ENCODE results near the gene RHEBL1.

Gene RHEBL1

DNA sequence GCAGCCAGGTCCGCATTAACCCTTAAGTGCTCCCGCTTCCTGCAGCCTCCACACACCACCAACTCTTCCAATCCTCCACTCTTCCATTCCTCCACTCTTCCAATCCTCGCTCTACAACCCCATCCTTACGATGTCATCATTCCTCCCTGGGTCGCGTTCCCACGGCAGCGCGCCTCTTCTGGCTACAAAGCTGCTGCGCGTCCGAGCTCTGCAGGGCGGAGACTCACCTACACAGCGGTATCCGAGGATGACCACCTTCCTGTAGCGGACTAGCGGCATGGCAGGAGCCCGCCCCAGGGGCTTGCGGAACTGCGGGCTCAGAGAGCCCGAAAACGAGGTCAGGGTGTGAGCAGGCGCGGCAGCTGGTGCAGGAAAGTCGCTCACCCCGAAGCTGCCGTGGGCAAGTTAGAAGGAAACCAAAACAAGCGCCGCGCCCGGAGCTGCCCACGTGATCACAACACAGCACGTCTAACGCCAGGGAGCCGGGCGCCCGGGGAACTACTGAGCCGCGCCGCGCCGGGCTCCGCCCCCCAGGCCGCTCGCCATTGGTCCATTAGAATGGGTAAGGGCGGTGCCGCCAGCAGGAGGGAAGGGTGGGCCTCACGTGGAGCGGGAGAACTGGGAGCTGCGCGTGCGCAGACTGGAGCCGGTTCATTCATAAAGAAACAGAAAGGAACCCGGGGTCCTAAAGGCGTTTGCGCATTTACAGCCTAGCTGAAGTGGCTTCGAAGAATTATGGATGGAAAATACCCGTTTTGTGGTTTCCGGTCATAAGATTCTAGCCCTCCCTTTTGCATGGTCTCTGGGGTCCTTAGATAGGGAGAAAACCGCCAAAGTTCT is at the start of gene RHEBL1:
TSS of gene RHEBL1 (minus strand) at position 473 of the 840 bp plus-strand sequence. CDS start at position 279, 194 bp downstream.
- in situ Hi-C loops (cut with MboI; ENCODE audit: low sequenced_read_pairs): loop anchor here (25.0 kb wide), 1 partner anchor 168 kb away; no protein-coding TSS in a partner anchor

DNA sequence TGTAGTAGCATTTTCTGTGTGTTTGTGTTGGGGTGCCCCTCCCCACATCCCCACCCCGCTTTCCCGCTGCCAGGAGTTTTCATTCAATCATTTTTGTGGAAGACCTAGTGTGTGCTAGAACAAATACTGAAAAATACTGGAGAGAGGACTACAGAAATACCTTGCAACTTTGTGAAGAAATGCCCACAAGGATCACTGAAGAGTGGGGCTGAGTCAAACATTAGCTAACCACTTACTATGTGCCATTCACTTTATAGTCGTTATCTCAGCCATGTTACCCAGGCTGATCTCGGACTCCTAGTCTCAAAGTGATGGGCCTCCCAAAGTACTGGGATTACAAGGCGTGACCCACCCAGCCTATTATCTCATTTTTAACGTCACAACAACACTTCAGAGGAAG is 41.4 kb upstream of the RHEBL1 start:
- in situ Hi-C loops (cut with MboI; ENCODE audit: low sequenced_read_pairs): no loop called here

- in situ Hi-C loops (cut with MboI; ENCODE audit: low sequenced_read_pairs): no loop called here
These were observed 40.8 kb upstream of the RHEBL1 start, which contains the start of gene LMBR1L for GRCh38 chr12:49110464-49111155. LMBR1L (minus strand) TSS chr12:49110847; CDS start chr12:49110555, 292 bp downstream.

- in situ Hi-C loops (cut with MboI; ENCODE audit: low sequenced_read_pairs): no loop called here
These were observed 40.1 kb upstream of the RHEBL1 start for GRCh38 chr12:49109641-49110463.

DNA sequence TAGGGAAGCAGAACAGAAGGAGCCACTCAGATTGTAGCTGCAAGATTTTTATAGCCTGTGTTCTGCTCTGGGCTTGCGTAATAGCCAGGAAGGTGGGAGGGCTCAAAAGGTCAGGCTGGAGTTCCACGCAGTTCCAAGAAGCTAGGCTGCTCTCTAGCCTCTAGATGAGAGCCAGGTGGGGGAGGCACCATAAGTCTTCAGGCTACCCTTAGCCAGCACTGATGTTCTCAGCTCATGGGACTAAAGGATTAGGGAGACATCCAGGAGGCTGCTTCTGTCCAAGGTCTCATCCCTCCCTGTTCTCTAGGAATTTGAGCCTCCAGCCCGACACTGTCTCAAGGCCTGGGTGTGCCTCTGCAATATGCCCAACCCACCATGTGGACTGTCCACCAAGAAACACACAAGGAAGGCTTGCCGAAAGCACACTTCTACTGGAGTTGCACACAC is 39.2 kb upstream of the RHEBL1 start:
- in situ Hi-C loops (cut with MboI; ENCODE audit: low sequenced_read_pairs): no loop called here

- in situ Hi-C loops (cut with MboI; ENCODE audit: low sequenced_read_pairs): no loop called here
These were observed 35.8 kb upstream of the RHEBL1 start for GRCh38 chr12:49105504-49106084.

- in situ Hi-C loops (cut with MboI; ENCODE audit: low sequenced_read_pairs): no loop called here
These were observed 35.0 kb upstream of the RHEBL1 start for GRCh38 chr12:49104822-49105221.

GRCh38 chr12:49100380-49100779 is 30.6 kb upstream of the RHEBL1 start:
- in situ Hi-C loops (cut with MboI; ENCODE audit: low sequenced_read_pairs): no loop called here

- in situ Hi-C loops (cut with MboI; ENCODE audit: low sequenced_read_pairs): no loop called here
These were observed 28.9 kb upstream of the RHEBL1 start for GRCh38 chr12:49098703-49099102.

- in situ Hi-C loops (cut with MboI; ENCODE audit: low sequenced_read_pairs): no loop called here
These were observed 28.3 kb upstream of the RHEBL1 start for GRCh38 chr12:49098035-49098451.

- in situ Hi-C loops (cut with MboI; ENCODE audit: low sequenced_read_pairs): no loop called here
These were observed 27.6 kb upstream of the RHEBL1 start for GRCh38 chr12:49097381-49097780.

DNA sequence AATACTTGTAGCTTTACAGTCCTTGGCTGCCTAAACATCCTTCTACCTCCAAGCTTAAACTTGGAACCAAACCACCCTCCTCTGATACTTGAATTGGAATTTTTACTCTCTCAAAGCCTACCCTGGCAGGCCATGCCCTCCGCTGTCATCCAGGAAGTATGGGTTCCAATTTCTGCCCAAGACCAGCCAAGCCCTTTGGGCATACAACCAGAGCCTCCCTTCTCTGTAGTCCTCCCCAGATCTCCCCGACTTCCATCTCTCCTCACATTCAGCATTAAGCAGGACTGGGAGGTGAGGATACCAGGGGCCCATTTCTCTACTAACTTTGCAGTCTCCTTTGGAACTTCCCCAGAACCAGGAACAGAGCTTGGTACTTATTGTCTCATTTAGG is 25.2 kb upstream of the RHEBL1 start:
- in situ Hi-C loops (cut with MboI; ENCODE audit: low sequenced_read_pairs): no loop called here

GRCh38 chr12:49094160-49094974 is 24.6 kb upstream of the RHEBL1 start, which contains the start of gene DHH:
DHH (minus strand) TSS chr12:49094801; CDS start chr12:49094512, 289 bp downstream.
- in situ Hi-C loops (cut with MboI; ENCODE audit: low sequenced_read_pairs): no loop called here

- in situ Hi-C loops (cut with MboI; ENCODE audit: low sequenced_read_pairs): no loop called here
These were observed 24.0 kb upstream of the RHEBL1 start for GRCh38 chr12:49093792-49094159.

GRCh38 chr12:49092816-49093406 is 23.1 kb upstream of the RHEBL1 start:
- in situ Hi-C loops (cut with MboI; ENCODE audit: low sequenced_read_pairs): no loop called here

GRCh38 chr12:49092086-49092815 is 22.5 kb upstream of the RHEBL1 start:
- in situ Hi-C loops (cut with MboI; ENCODE audit: low sequenced_read_pairs): no loop called here

DNA sequence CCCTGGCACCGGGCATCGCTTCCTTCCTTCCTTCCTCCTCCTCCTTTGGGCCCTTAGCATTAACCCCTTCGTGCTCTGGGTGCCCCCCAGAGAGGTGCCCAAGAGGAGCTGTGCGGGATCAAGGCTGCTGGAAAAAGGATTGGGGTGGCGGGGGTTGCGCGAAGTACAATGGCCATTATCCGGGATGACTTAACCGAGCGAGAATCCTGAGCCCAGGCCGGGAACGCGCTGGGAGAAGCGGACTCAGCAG is 22.0 kb upstream of the RHEBL1 start:
- in situ Hi-C loops (cut with MboI; ENCODE audit: low sequenced_read_pairs): no loop called here

GRCh38 chr12:49091056-49091835 is 21.5 kb upstream of the RHEBL1 start:
- in situ Hi-C loops (cut with MboI; ENCODE audit: low sequenced_read_pairs): no loop called here
